Endothelial cell of umbilical vein (primary cell): ENCODE results near the gene DNAH9. TPM values are rescaled to one million over a fixed set of nuclear protein-coding genes. Genes with fewer than 3 reads are reported as not detected.

Source experiments
- BruUV-seq: library from RNA; stranded (reverse); fragments of 400-500 nt; replicated peaks from 2 replicates; lab custom pipeline; 2021; lab: Mats Ljungman, UMichigan
- CTCF ChIA-PET: fragments of 300-600, 350-600 bp; sonication (Branson Sonifier 250); formaldehyde crosslinking; loops from one replicate; lab custom pipeline; 2021; ENCODE audit warnings: antibody characterized with exemption, inconsistent platforms; lab: Charles Lee
- POLR2A ChIA-PET: fragments of 300-600, 350-600 bp; sonication (Branson Sonifier 250); formaldehyde crosslinking; loops from one replicate; lab custom pipeline; 2021; ENCODE audit warnings: antibody characterized with exemption, inconsistent platforms; lab: Charles Lee
- DNase-seq: peaks from one replicate; pipeline ENCODE4 v3.0.0-alpha.2; 2011; ENCODE audit warnings: low read depth, low spot score
- FAIRE-seq: peaks from 2 replicates; lab custom pipeline; 2011; peaks lifted over from hg19 to GRCh38; lab: Jason Lieb, UNC
- H2AFZ ChIP-seq: 2 replicates; pipeline ENCODE4 v1.6.0; 2012; ENCODE audit warnings: low read depth, low read length, control low read depth, inconsistent platforms
- H3K27ac ChIP-seq: 2 replicates; pipeline ENCODE4 v1.5.1; 2011; ENCODE audit warnings: low read depth, mild to moderate bottlenecking, control low read depth, low read length, moderate library complexity; ENCODE audit not compliant: insufficient read depth
- H3K27me3 ChIP-seq, 2 experiments: 2 replicates each; pipeline versions ENCODE4 v1.6.0 to v1.6.1; 2011; ENCODE audit warnings: low read length in 2 of 2, mixed read lengths in 1 of 2; ENCODE audit not compliant: control insufficient read depth in 2 of 2, insufficient read depth in 2 of 2
- H3K36me3 ChIP-seq, 2 experiments: 2 replicates in 1 of 2; 3 replicates in 1 of 2; pipeline ENCODE4 v1.5.1; 2011; ENCODE audit warnings: low read length in 2 of 2, mild to moderate bottlenecking in 1 of 2, moderate library complexity in 1 of 2; ENCODE audit not compliant: control insufficient read depth in 2 of 2, insufficient read depth in 2 of 2; ENCODE audit errors: extremely low read depth in 1 of 2
- H3K4me1 ChIP-seq: 3 replicates; pipeline ENCODE4 v1.5.1; 2011; ENCODE audit warnings: mild to moderate bottlenecking, low read length; ENCODE audit not compliant: control insufficient read depth, insufficient read depth; ENCODE audit errors: extremely low read depth
- H3K4me2 ChIP-seq: 2 replicates; pipeline ENCODE4 v1.6.1; 2011; ENCODE audit warnings: low read length, control low read depth, mixed read lengths; ENCODE audit not compliant: insufficient read depth
- H3K4me3 ChIP-seq, 3 experiments: fragments of 200-600 bp in 1 of 3; sonication (generic), shearing (Covaris generic) in 1 of 3; replicated peaks in 1 of 3; 2 replicates each; pipeline ENCODE4 v1.5.1; 2011 to 2016; ENCODE audit warnings: control low read depth in 3 of 3, low read length in 3 of 3, mild to moderate bottlenecking in 2 of 3, inconsistent platforms in 1 of 3, low read depth in 1 of 3, moderate library complexity in 1 of 3; ENCODE audit not compliant: insufficient read depth in 1 of 3
- H3K79me2 ChIP-seq: 2 replicates; pipeline ENCODE4 v1.6.0; 2012; ENCODE audit warnings: low read length, inconsistent platforms; ENCODE audit not compliant: control insufficient read depth, insufficient read depth
- H3K9ac ChIP-seq: replicated peaks from 2 replicates; pipeline ENCODE3; 2011; ENCODE audit warnings: low read length, control low read depth; ENCODE audit not compliant: insufficient read depth; ENCODE audit errors: extremely low read depth
- H3K9me1 ChIP-seq: replicated peaks from 3 replicates; pipeline ENCODE4 v1.6.0; 2011; ENCODE audit warnings: mild to moderate bottlenecking, low read length; ENCODE audit not compliant: control insufficient read depth, insufficient read depth; ENCODE audit errors: extremely low read depth
- H3K9me3 ChIP-seq: replicated peaks from 2 replicates; pipeline ENCODE4 v1.5.1; 2012; ENCODE audit warnings: low read length, inconsistent platforms; ENCODE audit not compliant: control insufficient read depth, insufficient read depth
- H4K20me1 ChIP-seq: replicated peaks from 2 replicates; pipeline ENCODE3; 2011; ENCODE audit warnings: mild to moderate bottlenecking, low read length; ENCODE audit not compliant: control insufficient read depth, insufficient read depth; ENCODE audit errors: extremely low read depth
- EZH2 ChIP-seq: IDR thresholded peaks from 2 replicates; pipeline ENCODE4 v1.6.1; 2012; ENCODE audit warnings: borderline replicate concordance, low read depth, mild to moderate bottlenecking, moderate library complexity, low read length, inconsistent platforms; ENCODE audit not compliant: severe bottlenecking
- FOS ChIP-seq: IDR thresholded peaks from 2 replicates; pipeline ENCODE4 v1.6.1; 2011; ENCODE audit warnings: mild to moderate bottlenecking, low read length, moderate library complexity, borderline replicate concordance; ENCODE audit not compliant: insufficient read depth
- GATA2 ChIP-seq: IDR thresholded peaks from 2 replicates; pipeline ENCODE4 v1.7.0; 2011; ENCODE audit warnings: low read depth, mild to moderate bottlenecking, moderate library complexity, mixed read lengths, low read length; ENCODE audit not compliant: insufficient read length, insufficient read depth
- JUN ChIP-seq: IDR thresholded peaks from 2 replicates; pipeline ENCODE4 v1.6.1; 2011; ENCODE audit warnings: borderline replicate concordance, low read depth; ENCODE audit not compliant: insufficient read length, insufficient read depth
- MYC ChIP-seq: IDR thresholded peaks from one replicate; pipeline ENCODE4 v1.6.1; 2011; ENCODE audit warnings: mild to moderate bottlenecking, low read depth, low read length
- POLR2A ChIP-seq: IDR thresholded peaks from 2 replicates; pipeline ENCODE4 v1.6.1; 2012; ENCODE audit warnings: low read depth, mild to moderate bottlenecking, control low read depth, low read length
- POLR2AphosphoS5 ChIP-seq: IDR thresholded peaks from 2 replicates; pipeline ENCODE4 v1.6.1; 2012; ENCODE audit warnings: low read depth, mild to moderate bottlenecking, control low read depth, low read length, moderate library complexity; ENCODE audit not compliant: insufficient read depth
- dilution Hi-C: fragments of 300-500 bp; cut with MboI; formaldehyde crosslinking; loops from one replicate; pipeline ENCODE4 v1.15.0; 2019; ENCODE audit warnings: low sequenced_read_pairs; ENCODE audit not compliant: extremely low pct_ligation_motif_present
- intact Hi-C: fragments of 100-400 bp; cut with micrococcal nuclease; formaldehyde crosslinking; loops from one replicate; pipeline ENCODE4 v1.10.0; 2022
- polyA plus RNA-seq, 4 experiments: library from polyadenylated mRNA; depleted of rRNA in 3 of 4; stranded (reverse) in 3 of 4; unstranded in 1 of 4; fragments of >200 nt; gene quantifications; 2 replicates each; pipeline versions ENCODE4 v1.2.1 to v1.2.3, GENCODE V29; 2011 to 2012; ENCODE audit warnings: missing spikeins in 1 of 4
- total RNA-seq: library from RNA; stranded (reverse); gene quantifications from 2 replicates; pipeline ENCODE4 v1.2.3, GENCODE V29; 2021
- TF ChIP-seq, protein P1 (sequence below), 2 donors: IDR thresholded peaks; 1 replicate in 1 of 2; 2 replicates in 1 of 2; pipeline ENCODE4 v1.5.1; 2011; ENCODE audit warnings: low read length in 2 of 2, mild to moderate bottlenecking in 2 of 2, moderate library complexity in 2 of 2, control low read depth in 1 of 2, inconsistent platforms in 1 of 2, low read depth in 1 of 2; ENCODE audit not compliant: insufficient read depth in 1 of 2; ENCODE audit errors: extremely low read depth in 1 of 2
- TF ChIP-seq, protein P2 (sequence below): IDR thresholded peaks from 2 replicates; pipeline ENCODE4 v1.6.1; 2011; ENCODE audit not compliant: insufficient read depth, insufficient read length

Gene DNAH9
- total and polyA plus RNA-seq, 2 donors (not counting 3 experiments of a cell fraction or from before 2014, with no cell fraction given), result not detected

DNA sequence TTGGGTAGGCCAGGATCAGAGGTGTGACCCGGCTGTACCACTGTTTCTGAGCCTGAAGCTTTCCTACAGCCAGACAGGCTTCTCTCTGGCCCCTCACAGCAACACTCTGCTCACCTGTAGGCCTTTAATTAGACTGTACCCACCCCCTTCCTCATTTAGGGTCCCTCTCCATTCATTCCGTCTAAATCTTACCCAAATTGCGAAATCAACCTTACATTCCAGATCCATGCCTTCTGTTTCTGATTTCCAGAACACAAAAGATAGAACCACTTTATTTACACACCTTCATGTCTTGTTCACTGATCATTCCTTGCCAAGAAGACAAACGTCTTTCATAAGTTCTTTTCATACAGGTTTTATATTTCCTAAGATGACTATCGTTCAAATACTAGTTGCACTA, 238.2 kb downstream of the DNAH9 start:
- H3K27me3 ChIP-seq, result no peaks in the 10 kb centered on the region
- no peak overlapping the region for H3K4me2 ChIP-seq
- no peak overlapping the region for H3K4me3 ChIP-seq
- no peaks in the 10 kb centered on the region for H3K79me2 ChIP-seq
- H3K4me1 ChIP-seq, result no peaks in the 10 kb centered on the region
- intact Hi-C loops, result no loop called here
- H2AFZ ChIP-seq, result no peak overlapping the region
- ChIA-PET POLR2A (no interaction called here), CTCF (no interaction called here)
- no peaks in the 10 kb centered on the region for H3K9me1 ChIP-seq
- TF ChIP-seq POLR2A, result no peak
- no peak for TF ChIP-seq EZH2
- no peak for TF ChIP-seq JUN
- TF ChIP-seq GATA2, result no peak
- TF ChIP-seq MYC, result no peak
- no peak for TF ChIP-seq POLR2AphosphoS5
- TF ChIP-seq, protein P1, sequence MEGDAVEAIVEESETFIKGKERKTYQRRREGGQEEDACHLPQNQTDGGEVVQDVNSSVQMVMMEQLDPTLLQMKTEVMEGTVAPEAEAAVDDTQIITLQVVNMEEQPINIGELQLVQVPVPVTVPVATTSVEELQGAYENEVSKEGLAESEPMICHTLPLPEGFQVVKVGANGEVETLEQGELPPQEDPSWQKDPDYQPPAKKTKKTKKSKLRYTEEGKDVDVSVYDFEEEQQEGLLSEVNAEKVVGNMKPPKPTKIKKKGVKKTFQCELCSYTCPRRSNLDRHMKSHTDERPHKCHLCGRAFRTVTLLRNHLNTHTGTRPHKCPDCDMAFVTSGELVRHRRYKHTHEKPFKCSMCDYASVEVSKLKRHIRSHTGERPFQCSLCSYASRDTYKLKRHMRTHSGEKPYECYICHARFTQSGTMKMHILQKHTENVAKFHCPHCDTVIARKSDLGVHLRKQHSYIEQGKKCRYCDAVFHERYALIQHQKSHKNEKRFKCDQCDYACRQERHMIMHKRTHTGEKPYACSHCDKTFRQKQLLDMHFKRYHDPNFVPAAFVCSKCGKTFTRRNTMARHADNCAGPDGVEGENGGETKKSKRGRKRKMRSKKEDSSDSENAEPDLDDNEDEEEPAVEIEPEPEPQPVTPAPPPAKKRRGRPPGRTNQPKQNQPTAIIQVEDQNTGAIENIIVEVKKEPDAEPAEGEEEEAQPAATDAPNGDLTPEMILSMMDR (IDR thresholded peaks at IDR 0.05; ENCODE audit: extremely low read depth in 1 of 2, insufficient read depth in 1 of 2, low read depth in 1 of 2, low read length in 2 of 2), result no peak
- TF ChIP-seq, protein P2, sequence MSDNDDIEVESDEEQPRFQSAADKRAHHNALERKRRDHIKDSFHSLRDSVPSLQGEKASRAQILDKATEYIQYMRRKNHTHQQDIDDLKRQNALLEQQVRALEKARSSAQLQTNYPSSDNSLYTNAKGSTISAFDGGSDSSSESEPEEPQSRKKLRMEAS, result no peak
- no peak for TF ChIP-seq FOS
- no peak overlapping the region for H3K27ac ChIP-seq
- dilution Hi-C loops, result no loop called here
- no peaks in the 10 kb centered on the region for H3K9me3 ChIP-seq
- no peak for DNase-seq
- no peaks in the 10 kb centered on the region for H3K36me3 ChIP-seq
- BruUV-seq, result no TSS peak
- no peaks in the 10 kb centered on the region for H4K20me1 ChIP-seq
- no peak overlapping the region for H3K9ac ChIP-seq
- FAIRE-seq, result no peak
